ENCODE results near the gene MPO.

The MPO gene

GRCh38 chr17:58302919-58303585, 22.3 kb upstream of the MPO start:
- H2AK5ac ChIP-seq (ENCODE audit: low read length, severe bottlenecking) = no peak overlapping the region
- no peak overlapping the region for H3K9ac ChIP-seq (ENCODE audit: low read length)

GRCh38 chr17:58302171-58302918, 21.6 kb upstream of the MPO start:
- H2BK5ac ChIP-seq (ENCODE audit: low read depth, low read length, poor library complexity, severe bottlenecking) = no peak overlapping the region
- no peak overlapping the region for H2AK5ac ChIP-seq (ENCODE audit: low read length, severe bottlenecking)
- no peaks in the 10 kb centered on the region for H3K36me3 ChIP-seq (ENCODE audit: control insufficient read depth in 1 of 2, insufficient read depth in 2 of 2, low read depth in 1 of 2, low read length in 2 of 2)
- no peak overlapping the region for H3K27ac ChIP-seq (ENCODE audit: low read length, poor library complexity, severe bottlenecking)
- DNase-seq = no peak
- no peak overlapping the region for H3K18ac ChIP-seq (ENCODE audit: low read depth in 1 of 2, low read length in 2 of 2)
- H3K27me3 ChIP-seq (ENCODE audit: control insufficient read depth in 1 of 2, insufficient read depth in 1 of 2, low read length in 2 of 2) = peaks cover 25 to 63% of the 10 kb centered on the region in 2 experiments
- no peaks in the 10 kb centered on the region for H3K9me3 ChIP-seq (ENCODE audit: control insufficient read depth, low read length)
- H3K4me1 ChIP-seq (ENCODE audit: control insufficient read depth, insufficient read depth, low read depth, low read length) = no peaks in the 10 kb centered on the region
- H3K23ac ChIP-seq (ENCODE audit: low read length in 2 of 2) = no peak overlapping the region
- no peak overlapping the region for H4K91ac ChIP-seq (ENCODE audit: low read length)
- H3K4ac ChIP-seq (ENCODE audit: low read depth in 1 of 2, low read length in 2 of 2) = no peak overlapping the region
- no peak overlapping the region for H2BK15ac ChIP-seq (ENCODE audit: low read depth, poor library complexity, severe bottlenecking)
- 85% methylated on average over 9 of the region's 9 CpGs for WGBS
- no peak overlapping the region for H3K4me3 ChIP-seq (ENCODE audit: insufficient read depth in 1 of 2, low read depth in 1 of 2, low read length in 2 of 2)
- no peak overlapping the region for H2AFZ ChIP-seq (ENCODE audit: low read depth, low read length)
- no peak overlapping the region for H3K14ac ChIP-seq (ENCODE audit: low read length in 2 of 2)
- H4K8ac ChIP-seq (ENCODE audit: low read length) = no peak overlapping the region
- H2BK120ac ChIP-seq (ENCODE audit: low read depth, low read length) = no peak overlapping the region
- no peaks in the 10 kb centered on the region for H3K79me1 ChIP-seq (replicated peaks; ENCODE audit: low read length, poor library complexity, severe bottlenecking)
- no peak overlapping the region for H2BK12ac ChIP-seq (ENCODE audit: low read length in 2 of 2)
- no peak overlapping the region for H3K9ac ChIP-seq (ENCODE audit: low read length)
- H3K4me2 ChIP-seq (ENCODE audit: low read length, poor library complexity, severe bottlenecking) = no peak overlapping the region

More at GRCh38 chr17:58302919-58303585, 22.3 kb upstream of the MPO start:
- Histone ChIP-seq H2BK120ac (ENCODE audit: low read depth, low read length) (no peak overlapping the region), H3K4me3 (ENCODE audit: insufficient read depth in 1 of 2, low read depth in 1 of 2, low read length in 2 of 2) (no peak overlapping the region), H2AFZ (ENCODE audit: low read depth, low read length) (no peak overlapping the region), H3K27me3 (ENCODE audit: control insufficient read depth in 1 of 2, insufficient read depth in 1 of 2, low read length in 2 of 2) (peaks cover 32 to 68% of the 10 kb centered on the region in 2 experiments), H3K18ac (ENCODE audit: low read depth in 1 of 2, low read length in 2 of 2) (no peak overlapping the region), H3K4me2 (ENCODE audit: low read length, poor library complexity, severe bottlenecking) (no peak overlapping the region), H4K91ac (ENCODE audit: low read length) (no peak overlapping the region), H2BK12ac (ENCODE audit: low read length in 2 of 2) (no peak overlapping the region), H3K4ac (ENCODE audit: low read depth in 1 of 2, low read length in 2 of 2) (no peak overlapping the region), H3K27ac (ENCODE audit: low read length, poor library complexity, severe bottlenecking) (no peak overlapping the region), H3K79me1 (replicated peaks; ENCODE audit: low read length, poor library complexity, severe bottlenecking) (no peaks in the 10 kb centered on the region), H3K4me1 (ENCODE audit: control insufficient read depth, insufficient read depth, low read depth, low read length) (no peaks in the 10 kb centered on the region), H3K23ac (ENCODE audit: low read length in 2 of 2) (no peak overlapping the region), H3K14ac (ENCODE audit: low read length in 2 of 2) (no peak overlapping the region), H2BK5ac (ENCODE audit: low read depth, low read length, poor library complexity, severe bottlenecking) (no peak overlapping the region), H3K9me3 (ENCODE audit: control insufficient read depth, low read length) (no peaks in the 10 kb centered on the region), H2BK15ac (ENCODE audit: low read depth, poor library complexity, severe bottlenecking) (no peak overlapping the region), H3K36me3 (ENCODE audit: control insufficient read depth in 1 of 2, insufficient read depth in 2 of 2, low read depth in 1 of 2, low read length in 2 of 2) (no peaks in the 10 kb centered on the region), H4K8ac (ENCODE audit: low read length) (no peak overlapping the region)
- no peak for DNase-seq
- 74% methylated on average over 6 of the region's 9 CpGs for WGBS

GRCh38 chr17:58301504-58302150, 20.9 kb upstream of the MPO start:
- H4K8ac ChIP-seq (ENCODE audit: low read length) = no peak overlapping the region
- no peak overlapping the region for H3K4me3 ChIP-seq (ENCODE audit: insufficient read depth in 1 of 2, low read depth in 1 of 2, low read length in 2 of 2)
- H3K36me3 ChIP-seq (ENCODE audit: control insufficient read depth in 1 of 2, insufficient read depth in 2 of 2, low read depth in 1 of 2, low read length in 2 of 2) = no peaks in the 10 kb centered on the region
- H3K27ac ChIP-seq (ENCODE audit: low read length, poor library complexity, severe bottlenecking) = no peak overlapping the region
- no peaks in the 10 kb centered on the region for H3K4me1 ChIP-seq (ENCODE audit: control insufficient read depth, insufficient read depth, low read depth, low read length)
- H4K91ac ChIP-seq (ENCODE audit: low read length) = no peak overlapping the region
- no peak overlapping the region for H3K9ac ChIP-seq (ENCODE audit: low read length)
- H3K14ac ChIP-seq (ENCODE audit: low read length in 2 of 2) = no peak overlapping the region
- H3K4ac ChIP-seq (ENCODE audit: low read depth in 1 of 2, low read length in 2 of 2) = no peak overlapping the region
- no peak overlapping the region for H2AFZ ChIP-seq (ENCODE audit: low read depth, low read length)
- DNase-seq = no peak
- no peak overlapping the region for H2AK5ac ChIP-seq (ENCODE audit: low read length, severe bottlenecking)
- H3K9me3 ChIP-seq (ENCODE audit: control insufficient read depth, low read length) = no peaks in the 10 kb centered on the region
- H3K4me2 ChIP-seq (ENCODE audit: low read length, poor library complexity, severe bottlenecking) = no peak overlapping the region
- WGBS = 73% methylated on average over 13 of the region's 16 CpGs
- H2BK15ac ChIP-seq (ENCODE audit: low read depth, poor library complexity, severe bottlenecking) = no peak overlapping the region
- no peaks in the 10 kb centered on the region for H3K79me1 ChIP-seq (replicated peaks; ENCODE audit: low read length, poor library complexity, severe bottlenecking)
- H2BK5ac ChIP-seq (ENCODE audit: low read depth, low read length, poor library complexity, severe bottlenecking) = no peak overlapping the region
- H3K18ac ChIP-seq (ENCODE audit: low read depth in 1 of 2, low read length in 2 of 2) = no peak overlapping the region
- no peak overlapping the region for H2BK120ac ChIP-seq (ENCODE audit: low read depth, low read length)
- H3K27me3 ChIP-seq (ENCODE audit: control insufficient read depth in 1 of 2, insufficient read depth in 1 of 2, low read length in 2 of 2) = peaks cover 23 to 56% of the 10 kb centered on the region in 2 experiments
- H2BK12ac ChIP-seq (ENCODE audit: low read length in 2 of 2) = no peak overlapping the region
- no peak overlapping the region for H3K23ac ChIP-seq (ENCODE audit: low read length in 2 of 2)

GRCh38 chr17:58300336-58300735, 19.6 kb upstream of the MPO start:
- Histone ChIP-seq H3K4me1 (ENCODE audit: control insufficient read depth, insufficient read depth, low read depth, low read length) (no peaks in the 10 kb centered on the region), H3K23ac (ENCODE audit: low read length in 2 of 2) (no peak overlapping the region), H2AFZ (ENCODE audit: low read depth, low read length) (no peak overlapping the region), H3K4me2 (ENCODE audit: low read length, poor library complexity, severe bottlenecking) (no peak overlapping the region), H3K14ac (ENCODE audit: low read length in 2 of 2) (no peak overlapping the region), H2AK5ac (ENCODE audit: low read length, severe bottlenecking) (no peak overlapping the region), H3K4ac (ENCODE audit: low read depth in 1 of 2, low read length in 2 of 2) (no peak overlapping the region), H3K27me3 (ENCODE audit: control insufficient read depth in 1 of 2, insufficient read depth in 1 of 2, low read length in 2 of 2) (peaks cover 17 to 50% of the 10 kb centered on the region in 2 experiments), H3K4me3 (ENCODE audit: insufficient read depth in 1 of 2, low read depth in 1 of 2, low read length in 2 of 2) (no peak overlapping the region), H3K9ac (ENCODE audit: low read length) (no peak overlapping the region), H2BK5ac (ENCODE audit: low read depth, low read length, poor library complexity, severe bottlenecking) (no peak overlapping the region), H3K36me3 (ENCODE audit: control insufficient read depth in 1 of 2, insufficient read depth in 2 of 2, low read depth in 1 of 2, low read length in 2 of 2) (no peaks in the 10 kb centered on the region), H3K79me1 (replicated peaks; ENCODE audit: low read length, poor library complexity, severe bottlenecking) (no peaks in the 10 kb centered on the region), H3K18ac (ENCODE audit: low read depth in 1 of 2, low read length in 2 of 2) (no peak overlapping the region), H3K27ac (ENCODE audit: low read length, poor library complexity, severe bottlenecking) (no peak overlapping the region), H2BK12ac (ENCODE audit: low read length in 2 of 2) (no peak overlapping the region), H4K8ac (ENCODE audit: low read length) (no peak overlapping the region), H2BK15ac (ENCODE audit: low read depth, poor library complexity, severe bottlenecking) (no peak overlapping the region), H2BK120ac (ENCODE audit: low read depth, low read length) (no peak overlapping the region), H3K9me3 (ENCODE audit: control insufficient read depth, low read length) (no peaks in the 10 kb centered on the region), H4K91ac (ENCODE audit: low read length) (no peak overlapping the region)
- DNase-seq = no peak
- WGBS = 79% methylated on average over 6 of the region's 6 CpGs
